ENCODE results near the gene POU4F3.

DNA sequence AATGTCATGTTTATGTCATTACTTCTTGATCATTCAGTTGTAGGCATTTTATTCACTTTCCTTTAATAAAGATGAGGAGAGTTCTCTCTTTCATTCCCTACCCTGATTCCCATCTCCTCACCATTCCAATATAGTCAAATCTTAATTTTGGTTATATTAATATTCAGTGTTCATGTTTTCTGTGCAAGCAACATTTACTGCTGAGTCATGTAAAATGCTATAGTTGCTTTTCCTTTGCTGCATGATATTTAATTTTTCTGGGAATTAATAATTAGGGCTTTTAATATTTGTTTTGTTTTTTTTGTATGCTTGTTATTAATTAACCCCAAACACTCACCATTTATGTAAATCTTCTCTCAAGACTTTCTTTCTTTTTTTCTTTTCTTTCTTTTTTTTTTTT lies 18.5 kb downstream of the POU4F3 start:
- TF ChIP-seq POLR2AphosphoS5 (IDR thresholded peaks at IDR 0.05; ENCODE audit: low read depth, low read length) (no peak), FOXP2 (optimal IDR thresholded peaks at IDR 0.05; ENCODE audit: borderline replicate concordance, extremely low read depth, extremely low read length, insufficient read depth) (no peak)

All from PFSK-1 (cell line).